Measurements from ENCODE around the gene RUVBL1.

Gene RUVBL1

DNA sequence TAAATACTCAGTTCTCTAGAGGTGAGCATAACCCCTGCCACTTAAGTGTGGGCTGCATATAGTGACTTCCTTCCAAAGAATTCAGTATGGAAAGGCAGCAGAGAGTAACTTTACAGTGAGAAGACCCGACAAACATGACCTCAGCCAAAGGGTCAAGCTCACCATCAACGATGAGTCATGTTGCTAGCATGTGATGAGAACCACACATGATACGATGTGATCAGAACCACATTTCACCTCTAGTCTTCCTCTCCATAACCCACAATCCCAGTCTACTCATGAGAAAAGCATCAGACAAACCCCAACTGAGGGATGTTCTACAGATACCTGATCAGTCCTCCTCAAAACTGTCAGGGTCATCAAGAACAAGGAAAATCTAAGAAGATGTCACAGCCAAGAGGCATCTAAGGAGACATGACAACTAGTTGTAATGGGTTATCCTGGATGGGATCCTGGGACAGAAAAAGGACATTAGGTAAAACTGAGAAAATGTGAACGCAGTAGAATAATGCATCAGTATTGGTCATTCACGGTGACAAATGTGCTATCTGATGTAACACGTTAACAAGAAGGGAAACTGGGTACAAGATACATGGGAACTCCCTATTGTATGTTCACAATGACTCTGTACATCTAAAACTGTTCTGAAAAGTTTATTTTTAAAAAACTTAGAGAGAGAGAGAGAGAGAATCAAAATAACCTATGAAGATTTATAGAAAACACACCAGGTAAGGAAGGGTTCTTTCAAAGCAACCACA is 43.1 kb downstream of the RUVBL1 start:
- Histone ChIP-seq H3K36me3 (ENCODE audit: control insufficient read depth in 1 of 2, insufficient read depth in 2 of 2, low read length in 2 of 2) (peaks cover 6 to 18% of the 10 kb centered on the region in 2 donors), H3K4me1 (ENCODE audit: control insufficient read depth in 1 of 2, insufficient read depth in 2 of 2, low read length in 2 of 2) (peaks cover 3 to 42% of the 10 kb centered on the region in 2 donors), H3K27me3 (ENCODE audit: low read depth, low read length) (no peaks in the 10 kb centered on the region), H3K27ac (ENCODE audit: low read length) (no peak overlapping the region), H3K9me3 (ENCODE audit: control insufficient read depth in 1 of 2, low read length in 2 of 2) (no peaks in the 10 kb centered on the region), H3K4me3 (ENCODE audit: low read depth in 1 of 2, low read length in 2 of 2) (no peak overlapping the region)

DNA sequence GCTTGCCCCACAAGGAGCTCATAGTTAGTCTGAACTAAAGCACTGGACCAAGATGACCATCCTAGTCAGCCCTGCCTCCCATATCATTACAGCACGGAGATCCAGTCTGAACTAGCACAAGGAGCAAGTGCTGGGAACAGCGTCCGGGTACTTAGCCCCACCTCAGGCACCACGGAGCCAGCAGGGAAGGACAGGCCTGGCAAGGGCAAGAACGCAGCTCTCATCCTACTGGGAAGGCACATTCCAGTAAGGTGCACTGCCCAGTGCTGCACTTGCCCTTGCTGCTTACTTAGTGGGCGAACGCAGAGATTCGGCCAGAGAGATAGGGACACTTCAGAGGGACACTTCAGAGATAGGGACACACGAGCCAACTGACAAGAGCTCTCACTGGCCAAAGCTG is 43.8 kb downstream of the RUVBL1 start:
- Histone ChIP-seq H3K36me3 (ENCODE audit: control insufficient read depth in 1 of 2, insufficient read depth in 2 of 2, low read length in 2 of 2) (peaks cover 6 to 18% of the 10 kb centered on the region in 2 donors), H3K27ac (ENCODE audit: low read length) (no peak overlapping the region), H3K4me1 (ENCODE audit: control insufficient read depth in 1 of 2, insufficient read depth in 2 of 2, low read length in 2 of 2) (peaks cover 7 to 39% of the 10 kb centered on the region in 2 donors), H3K4me3 (ENCODE audit: low read depth in 1 of 2, low read length in 2 of 2) (no peak overlapping the region), H3K9me3 (ENCODE audit: control insufficient read depth in 1 of 2, low read length in 2 of 2) (no peaks in the 10 kb centered on the region), H3K27me3 (ENCODE audit: low read depth, low read length) (no peaks in the 10 kb centered on the region)

DNA sequence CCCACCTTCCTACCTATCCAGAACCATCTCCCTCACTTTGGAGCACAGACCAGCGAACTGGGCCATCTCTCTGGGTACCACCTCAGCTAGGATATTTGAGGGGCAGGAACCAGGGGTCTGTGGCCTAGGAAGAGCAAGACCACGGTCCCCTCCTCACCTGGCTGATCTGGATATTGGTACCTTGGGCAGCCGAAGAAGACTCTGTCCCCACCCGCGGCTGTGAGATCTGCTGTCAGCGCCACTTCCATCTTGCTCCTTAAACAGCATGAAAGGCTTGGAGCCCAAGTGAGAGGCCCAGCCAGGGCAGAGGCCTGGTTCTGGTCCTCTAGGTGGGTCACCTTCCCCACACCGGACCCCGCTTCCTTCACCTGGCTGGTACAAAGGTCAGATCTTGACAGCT is 44.7 kb downstream of the RUVBL1 start:
- Histone ChIP-seq H3K9me3 (ENCODE audit: control insufficient read depth in 1 of 2, low read length in 2 of 2) (no peaks in the 10 kb centered on the region), H3K27ac (ENCODE audit: low read length) (no peak overlapping the region), H3K4me3 (ENCODE audit: low read depth in 1 of 2, low read length in 2 of 2) (no peak overlapping the region), H3K36me3 (ENCODE audit: control insufficient read depth in 1 of 2, insufficient read depth in 2 of 2, low read length in 2 of 2) (peaks cover 6 to 18% of the 10 kb centered on the region in 2 donors), H3K27me3 (ENCODE audit: low read depth, low read length) (no peaks in the 10 kb centered on the region), H3K4me1 (ENCODE audit: control insufficient read depth in 1 of 2, insufficient read depth in 2 of 2, low read length in 2 of 2) (peaks cover 5 to 31% of the 10 kb centered on the region in 2 donors)

DNA sequence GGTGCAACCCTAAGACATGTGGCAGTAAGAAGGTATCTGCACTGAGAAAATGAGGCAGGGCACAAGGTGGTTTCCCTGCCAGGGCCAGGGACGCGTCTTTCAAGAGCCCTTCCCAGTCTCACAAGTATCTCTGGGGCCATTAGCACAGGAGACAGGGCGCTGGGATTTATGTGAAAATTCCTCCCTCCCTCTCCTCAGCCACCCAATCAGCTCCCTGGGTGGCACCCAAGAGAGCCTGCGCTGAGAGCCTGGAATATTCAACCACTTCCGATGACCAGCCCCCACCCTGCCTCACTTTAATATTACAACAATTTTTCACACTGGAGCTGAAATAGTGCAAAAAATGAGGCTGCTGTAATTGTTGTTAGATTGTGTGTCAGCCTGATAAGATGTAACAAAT is 45.3 kb downstream of the RUVBL1 start:
- H3K9me3 ChIP-seq (ENCODE audit: control insufficient read depth in 1 of 2, low read length in 2 of 2): no peaks in the 10 kb centered on the region
- peaks cover 11 to 18% of the 10 kb centered on the region in 2 donors for H3K36me3 ChIP-seq (ENCODE audit: control insufficient read depth in 1 of 2, insufficient read depth in 2 of 2, low read length in 2 of 2)
- H3K27ac ChIP-seq (ENCODE audit: low read length): no peak overlapping the region
- H3K4me1 ChIP-seq (ENCODE audit: control insufficient read depth in 1 of 2, insufficient read depth in 2 of 2, low read length in 2 of 2): peaks cover 5 to 25% of the 10 kb centered on the region in 2 donors
- no peak overlapping the region for H3K4me3 ChIP-seq (ENCODE audit: low read depth in 1 of 2, low read length in 2 of 2)
- no peaks in the 10 kb centered on the region for H3K27me3 ChIP-seq (ENCODE audit: low read depth, low read length)

DNA sequence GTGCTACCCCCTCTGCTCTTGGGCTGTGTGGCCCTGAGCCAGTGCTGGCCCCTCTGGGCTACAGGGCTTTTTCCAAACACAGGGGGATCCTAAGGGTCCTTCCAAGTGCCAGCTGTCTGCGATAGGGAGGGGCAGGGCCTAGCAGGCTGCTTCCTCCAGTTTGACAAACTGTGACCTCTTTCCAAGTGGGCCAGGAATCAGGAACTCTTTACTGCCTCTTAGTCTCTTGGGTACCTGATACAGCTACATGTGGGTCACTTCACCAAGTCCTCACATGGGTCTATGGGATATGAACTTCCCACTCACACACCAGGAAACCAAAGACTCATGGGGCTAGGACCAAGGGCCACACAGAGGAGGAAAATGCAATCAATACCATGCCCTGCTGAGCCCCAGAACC is 45.9 kb downstream of the RUVBL1 start:
- Histone ChIP-seq H3K9me3 (ENCODE audit: control insufficient read depth in 1 of 2, low read length in 2 of 2) (no peaks in the 10 kb centered on the region), H3K36me3 (ENCODE audit: control insufficient read depth in 1 of 2, insufficient read depth in 2 of 2, low read length in 2 of 2) (peaks cover 12 to 22% of the 10 kb centered on the region in 2 donors), H3K4me1 (ENCODE audit: control insufficient read depth in 1 of 2, insufficient read depth in 2 of 2, low read length in 2 of 2) (peaks cover 5 to 19% of the 10 kb centered on the region in 2 donors), H3K27me3 (ENCODE audit: low read depth, low read length) (no peaks in the 10 kb centered on the region), H3K27ac (ENCODE audit: low read length) (no peak overlapping the region), H3K4me3 (ENCODE audit: low read depth in 1 of 2, low read length in 2 of 2) (peak overlapping the region in 1 of 2 donors; percentile 7)

DNA sequence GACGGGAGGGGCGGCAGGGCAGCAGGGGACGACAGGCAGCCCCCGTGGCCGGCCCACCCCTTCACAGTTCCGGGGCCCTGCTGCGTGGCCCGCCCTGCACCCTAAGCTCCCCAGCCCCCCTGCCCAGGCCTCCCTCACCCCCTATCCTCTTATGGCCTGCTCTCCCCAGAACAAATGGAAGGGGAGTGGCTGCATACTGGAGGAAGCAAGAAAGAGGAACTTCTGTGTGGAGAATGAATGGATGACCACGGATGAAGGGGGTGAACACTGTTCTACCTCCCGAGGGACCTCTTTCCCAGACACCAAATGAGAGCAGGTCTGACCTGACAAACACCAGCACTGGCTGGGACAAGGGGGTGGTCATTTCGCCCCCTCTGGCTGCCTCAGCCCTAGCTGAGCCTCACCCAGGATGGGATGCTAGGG is 46.4 kb downstream of the RUVBL1 start:
- Histone ChIP-seq H3K36me3 (ENCODE audit: control insufficient read depth in 1 of 2, insufficient read depth in 2 of 2, low read length in 2 of 2) (peaks cover 16 to 22% of the 10 kb centered on the region in 2 donors), H3K4me1 (ENCODE audit: control insufficient read depth in 1 of 2, insufficient read depth in 2 of 2, low read length in 2 of 2) (peaks cover 5 to 16% of the 10 kb centered on the region in 2 donors), H3K4me3 (ENCODE audit: low read depth in 1 of 2, low read length in 2 of 2) (peak overlapping the region; percentile 7 to 76)

DNA sequence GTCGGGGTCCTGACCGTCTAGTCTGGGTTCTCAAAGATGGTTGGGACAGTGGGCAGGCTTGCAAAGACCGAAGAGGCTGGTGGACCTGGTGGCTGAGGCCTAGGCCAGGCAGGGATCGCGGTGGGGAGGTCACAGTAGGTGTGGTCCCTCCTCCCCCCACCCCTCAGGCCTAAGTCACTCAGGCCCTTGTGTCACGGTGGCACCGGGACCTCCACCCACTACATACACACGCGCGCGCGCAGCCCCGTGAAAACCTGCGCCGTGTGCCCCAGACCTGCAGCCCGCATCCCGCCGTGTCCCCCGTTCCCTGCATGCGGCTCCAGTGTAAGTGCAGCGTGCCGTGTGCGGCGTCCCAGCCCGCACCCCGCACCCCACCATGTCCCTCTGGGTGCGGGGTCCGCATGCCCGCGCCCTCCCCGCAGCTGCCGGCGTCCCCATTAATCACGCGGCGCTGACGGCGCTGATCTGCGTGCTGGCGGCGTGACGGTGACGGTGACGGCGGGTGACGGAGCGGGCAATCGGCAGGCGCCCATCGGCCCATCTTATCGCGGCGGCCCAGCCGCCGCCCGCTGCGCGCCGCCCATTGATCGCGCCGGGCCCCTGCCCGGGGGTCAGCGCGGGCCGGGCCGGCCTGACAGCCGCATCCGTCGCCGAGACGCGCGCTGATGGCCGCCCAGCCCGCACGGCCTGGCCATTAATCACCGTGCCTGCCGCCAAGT is 47.0 kb downstream of the RUVBL1 start:
- H3K27ac ChIP-seq (ENCODE audit: low read length): no peak overlapping the region
- peaks cover 22 to 26% of the 10 kb centered on the region in 2 donors for H3K36me3 ChIP-seq (ENCODE audit: control insufficient read depth in 1 of 2, insufficient read depth in 2 of 2, low read length in 2 of 2)

More for the DNA sequence above, 46.4 kb downstream of the RUVBL1 start:
- H3K9me3 ChIP-seq (ENCODE audit: control insufficient read depth in 1 of 2, low read length in 2 of 2): no peaks in the 10 kb centered on the region
- no peak overlapping the region for H3K27ac ChIP-seq (ENCODE audit: low read length)
- H3K27me3 ChIP-seq (ENCODE audit: low read depth, low read length): no peaks in the 10 kb centered on the region

DNA sequence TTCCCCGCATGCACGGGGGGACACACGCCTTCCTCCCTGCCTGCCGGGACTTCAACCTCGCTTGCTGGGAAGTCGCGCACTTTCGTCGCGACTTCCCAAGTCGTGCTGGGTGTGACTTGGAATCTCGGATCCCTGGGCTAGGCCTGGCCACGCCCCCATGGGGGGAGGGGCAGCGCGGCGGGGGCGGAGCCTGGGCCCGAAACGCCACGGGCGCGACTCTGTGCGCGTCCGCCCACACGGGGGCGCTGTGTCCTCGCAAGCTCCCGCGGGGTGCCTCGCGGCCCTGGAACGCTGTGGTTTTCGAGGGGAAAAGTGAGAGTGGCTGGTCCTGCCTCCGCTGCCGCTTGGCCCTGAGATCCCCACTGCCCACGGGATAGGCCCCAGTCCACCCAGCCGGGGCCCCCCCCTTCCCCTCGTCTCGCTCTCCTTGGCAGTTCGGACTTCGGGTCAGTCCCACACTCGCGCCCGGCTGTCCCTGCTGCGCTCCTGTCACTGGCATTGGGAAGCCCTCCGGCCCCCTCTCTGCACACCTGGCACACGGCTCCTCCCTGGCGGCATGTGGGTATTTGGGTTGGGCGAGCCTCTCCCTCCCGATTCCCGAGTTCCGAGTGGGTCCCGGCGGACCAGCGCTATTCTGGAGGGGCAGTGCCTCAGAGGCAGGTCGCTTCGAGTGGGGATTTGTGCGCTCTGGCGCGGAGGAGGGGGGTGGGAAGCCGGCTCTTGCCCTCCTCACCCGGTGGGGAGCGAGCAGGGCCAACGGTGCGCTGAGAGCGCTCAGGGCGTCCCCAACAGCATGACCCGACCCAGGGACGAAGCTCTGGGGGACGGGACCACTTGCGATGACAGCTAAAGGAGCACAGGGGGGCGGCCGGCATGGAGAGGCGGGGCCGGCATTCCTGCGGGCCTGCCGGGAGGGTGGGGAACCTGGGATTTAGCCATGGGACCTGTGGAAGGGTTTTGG is 47.8 kb downstream of the RUVBL1 start:
- H3K9me3 ChIP-seq (ENCODE audit: control insufficient read depth in 1 of 2, low read length in 2 of 2): no peaks in the 10 kb centered on the region
- peak overlapping the region; percentile 53 to 76 for H3K4me3 ChIP-seq (ENCODE audit: low read depth in 1 of 2, low read length in 2 of 2)
- H3K27ac ChIP-seq (ENCODE audit: low read length): no peak overlapping the region
- peaks cover 18 to 28% of the 10 kb centered on the region in 2 donors for H3K36me3 ChIP-seq (ENCODE audit: control insufficient read depth in 1 of 2, insufficient read depth in 2 of 2, low read length in 2 of 2)
- peaks cover 5 to 16% of the 10 kb centered on the region in 2 donors for H3K4me1 ChIP-seq (ENCODE audit: control insufficient read depth in 1 of 2, insufficient read depth in 2 of 2, low read length in 2 of 2)
- H3K27me3 ChIP-seq (ENCODE audit: low read depth, low read length): no peaks in the 10 kb centered on the region

More for the DNA sequence above, 47.0 kb downstream of the RUVBL1 start:
- Histone ChIP-seq H3K4me1 (ENCODE audit: control insufficient read depth in 1 of 2, insufficient read depth in 2 of 2, low read length in 2 of 2) (peaks cover 5 to 16% of the 10 kb centered on the region in 2 donors), H3K27me3 (ENCODE audit: low read depth, low read length) (no peaks in the 10 kb centered on the region), H3K4me3 (ENCODE audit: low read depth in 1 of 2, low read length in 2 of 2) (peak overlapping the region; percentile 44 to 76), H3K9me3 (ENCODE audit: control insufficient read depth in 1 of 2, low read length in 2 of 2) (no peaks in the 10 kb centered on the region)

DNA sequence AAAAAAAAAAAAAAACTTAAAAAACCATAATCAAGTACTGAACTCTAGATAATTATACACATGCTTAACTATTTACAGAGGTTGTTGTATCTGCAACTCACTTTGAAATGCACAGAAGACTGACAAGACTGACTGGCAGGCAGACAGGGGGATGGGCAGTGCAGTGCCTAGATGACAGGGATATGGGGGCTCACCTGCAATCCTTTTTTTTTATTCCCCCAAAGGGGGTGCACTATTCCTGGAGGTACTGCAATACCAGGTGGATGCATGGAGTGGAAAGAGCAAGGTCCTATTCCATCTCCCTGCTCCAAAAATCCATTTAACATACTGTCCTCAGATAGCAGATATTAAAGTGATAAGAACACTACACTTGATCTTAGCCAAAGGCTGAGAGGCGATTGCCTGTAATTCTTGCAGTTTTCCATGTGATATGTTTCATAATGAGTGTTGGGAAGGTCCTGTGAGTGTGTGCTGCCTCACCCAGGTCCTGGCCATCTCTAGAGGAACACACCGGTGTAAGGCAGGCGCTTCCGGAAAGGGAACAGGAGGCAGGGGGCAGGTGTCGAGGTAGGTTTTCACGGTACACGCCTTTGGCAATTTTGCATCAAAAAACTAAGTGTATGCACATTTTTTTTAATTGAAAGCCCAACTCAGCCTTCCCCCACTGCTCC is 48.6 kb downstream of the RUVBL1 start:
- peaks cover 26 to 30% of the 10 kb centered on the region in 2 donors for H3K36me3 ChIP-seq (ENCODE audit: control insufficient read depth in 1 of 2, insufficient read depth in 2 of 2, low read length in 2 of 2)
- H3K27me3 ChIP-seq (ENCODE audit: low read depth, low read length): no peaks in the 10 kb centered on the region
- peaks cover 5 to 16% of the 10 kb centered on the region in 2 donors for H3K4me1 ChIP-seq (ENCODE audit: control insufficient read depth in 1 of 2, insufficient read depth in 2 of 2, low read length in 2 of 2)
- peak overlapping the region; percentile 53 to 76 for H3K4me3 ChIP-seq (ENCODE audit: low read depth in 1 of 2, low read length in 2 of 2)
- H3K27ac ChIP-seq (ENCODE audit: low read length): no peak overlapping the region
- no peaks in the 10 kb centered on the region for H3K9me3 ChIP-seq (ENCODE audit: control insufficient read depth in 1 of 2, low read length in 2 of 2)

DNA sequence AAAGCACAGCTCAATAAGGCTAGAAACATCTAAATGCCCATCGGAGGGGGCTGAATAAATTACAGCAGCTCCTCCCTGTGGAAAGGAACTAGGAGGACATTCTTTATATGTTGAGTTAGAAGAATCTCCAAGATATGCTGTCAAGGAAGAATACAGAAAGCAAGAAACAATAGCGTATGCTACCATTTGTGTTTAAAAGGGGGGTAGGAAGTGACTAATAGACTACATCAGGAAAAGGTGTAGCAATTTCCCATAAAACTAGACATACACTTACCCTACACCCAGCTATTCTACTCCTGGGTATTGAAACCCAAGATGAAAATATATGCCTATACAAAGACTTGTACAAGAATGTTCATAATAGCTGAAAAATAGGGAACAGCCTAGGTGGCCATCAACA is 49.8 kb downstream of the RUVBL1 start:
- Histone ChIP-seq H3K27me3 (ENCODE audit: low read depth, low read length) (no peaks in the 10 kb centered on the region), H3K36me3 (ENCODE audit: control insufficient read depth in 1 of 2, insufficient read depth in 2 of 2, low read length in 2 of 2) (peaks cover 34 to 41% of the 10 kb centered on the region in 2 donors), H3K4me1 (ENCODE audit: control insufficient read depth in 1 of 2, insufficient read depth in 2 of 2, low read length in 2 of 2) (peaks cover 5 to 16% of the 10 kb centered on the region in 2 donors), H3K4me3 (ENCODE audit: low read depth in 1 of 2, low read length in 2 of 2) (no peak overlapping the region), H3K27ac (ENCODE audit: low read length) (no peak overlapping the region), H3K9me3 (ENCODE audit: control insufficient read depth in 1 of 2, low read length in 2 of 2) (no peaks in the 10 kb centered on the region)

Data from muscle layer of duodenum (tissue), 2 donors.